OCI-LY3 (cell line): Measurements from ENCODE around the gene JAG2.

ENCODE experiments used
- EZH2phosphoT487 ChIP-seq: fragments of 200-600 bp; shearing (Covaris generic); IDR thresholded peaks from 2 replicates; pipeline ENCODE4 v1.6.1; 2018; ENCODE audit warnings: antibody characterized with exemption, mixed run types, low read depth
- TF ChIP-seq, protein P1 (sequence below): fragments of 200-600, 300-600 bp; sonication (generic); IDR thresholded peaks from 2 replicates; pipeline ENCODE4 v1.5.1; 2014; ENCODE audit warnings: antibody characterized with exemption, low read length, low read depth

DNA sequence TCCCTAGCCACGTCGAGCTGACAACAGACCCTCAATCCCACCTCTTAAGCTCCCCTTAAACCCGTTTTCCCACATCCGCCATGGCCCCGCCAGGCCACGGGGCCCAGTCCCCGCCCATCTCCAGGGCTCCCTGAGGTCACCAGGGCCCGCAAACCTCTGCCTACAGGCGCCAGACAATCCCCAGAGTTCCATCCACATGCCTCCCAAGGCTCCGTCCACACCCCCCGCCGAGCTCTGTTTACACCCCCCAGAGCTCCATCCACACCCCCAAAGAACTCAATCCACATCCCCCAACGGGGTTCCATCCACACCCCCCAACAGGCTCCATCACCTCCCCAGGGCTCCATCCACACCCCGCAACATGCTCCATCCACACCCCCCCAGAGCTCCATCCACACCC, 9.2 kb downstream of the JAG2 start:
- TF ChIP-seq, protein P1, sequence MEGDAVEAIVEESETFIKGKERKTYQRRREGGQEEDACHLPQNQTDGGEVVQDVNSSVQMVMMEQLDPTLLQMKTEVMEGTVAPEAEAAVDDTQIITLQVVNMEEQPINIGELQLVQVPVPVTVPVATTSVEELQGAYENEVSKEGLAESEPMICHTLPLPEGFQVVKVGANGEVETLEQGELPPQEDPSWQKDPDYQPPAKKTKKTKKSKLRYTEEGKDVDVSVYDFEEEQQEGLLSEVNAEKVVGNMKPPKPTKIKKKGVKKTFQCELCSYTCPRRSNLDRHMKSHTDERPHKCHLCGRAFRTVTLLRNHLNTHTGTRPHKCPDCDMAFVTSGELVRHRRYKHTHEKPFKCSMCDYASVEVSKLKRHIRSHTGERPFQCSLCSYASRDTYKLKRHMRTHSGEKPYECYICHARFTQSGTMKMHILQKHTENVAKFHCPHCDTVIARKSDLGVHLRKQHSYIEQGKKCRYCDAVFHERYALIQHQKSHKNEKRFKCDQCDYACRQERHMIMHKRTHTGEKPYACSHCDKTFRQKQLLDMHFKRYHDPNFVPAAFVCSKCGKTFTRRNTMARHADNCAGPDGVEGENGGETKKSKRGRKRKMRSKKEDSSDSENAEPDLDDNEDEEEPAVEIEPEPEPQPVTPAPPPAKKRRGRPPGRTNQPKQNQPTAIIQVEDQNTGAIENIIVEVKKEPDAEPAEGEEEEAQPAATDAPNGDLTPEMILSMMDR: no peak
- no peak for TF ChIP-seq EZH2phosphoT487
